Skeletal muscle tissue (tissue), 4 donors: Measurements from ENCODE around the gene CACHD1. TPM values are rescaled to one million over a fixed set of nuclear protein-coding genes. Genes with fewer than 3 reads are reported as not detected.

Experiments
- H3K27ac ChIP-seq: one replicate; pipeline ENCODE4 v1.7.0; 2013; ENCODE audit warnings: mild to moderate bottlenecking, low read depth, low read length, inconsistent platforms
- H3K27me3 ChIP-seq, 3 donors: one replicate each; pipeline ENCODE4 v1.7.0; 2013; ENCODE audit warnings: low read length in 3 of 3; ENCODE audit not compliant: control insufficient read depth in 3 of 3, insufficient read depth in 3 of 3
- H3K36me3 ChIP-seq, 3 donors: one replicate each; pipeline ENCODE4 v1.7.0; 2013; ENCODE audit warnings: low read length in 3 of 3; ENCODE audit not compliant: control insufficient read depth in 3 of 3, insufficient read depth in 3 of 3
- H3K4me1 ChIP-seq, 3 donors: one replicate each; pipeline ENCODE4 v1.7.0; 2013; ENCODE audit warnings: low read length in 3 of 3, mild to moderate bottlenecking in 3 of 3; ENCODE audit not compliant: control insufficient read depth in 3 of 3, insufficient read depth in 3 of 3
- H3K4me3 ChIP-seq, 3 donors: one replicate each; pipeline ENCODE4 v1.7.0; 2013; ENCODE audit warnings: low read length in 3 of 3
- H3K9ac ChIP-seq, 3 donors: one replicate each; pipeline ENCODE4 v1.7.0; 2013; ENCODE audit warnings: low read length in 3 of 3, mild to moderate bottlenecking in 3 of 3, moderate library complexity in 2 of 3, low read depth in 1 of 3
- H3K9me3 ChIP-seq, 3 donors: one replicate each; pipeline ENCODE4 v1.7.0; 2013; ENCODE audit warnings: low read length in 3 of 3; ENCODE audit not compliant: control insufficient read depth in 3 of 3
- total RNA-seq: library from RNA; depleted of rRNA; stranded (reverse); fragments of >200 nt; gene quantifications from one replicate; pipeline ENCODE4 v1.2.3, GENCODE V29; 2014
- donor health status: Osteomylitis.

CACHD1 gene
- total RNA-seq, 1 donor from 2014 or later: 12.5 TPM

DNA sequence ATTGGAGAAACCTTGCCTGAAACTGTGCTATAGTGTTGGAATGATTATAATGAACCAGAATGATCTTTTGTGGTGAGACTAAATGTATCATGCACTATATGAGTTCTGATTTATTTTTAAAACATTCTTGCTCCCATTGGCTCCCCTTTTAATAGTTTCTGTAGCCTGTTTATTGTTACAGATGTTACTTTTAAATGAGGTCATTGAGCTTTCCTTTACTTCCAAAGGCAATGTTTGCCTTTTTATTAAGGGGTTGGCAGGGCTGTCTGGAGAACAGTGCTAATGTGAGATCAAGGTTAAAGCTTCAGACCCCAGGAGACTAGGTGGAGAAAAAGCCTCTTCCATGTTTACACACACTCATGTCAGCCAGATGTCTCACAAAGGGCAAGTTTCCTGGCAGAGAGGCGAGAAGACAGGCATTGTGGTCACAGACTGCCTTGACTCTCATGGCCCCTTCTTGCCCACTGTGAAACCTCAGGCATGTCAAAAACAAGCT lies 154.3 kb downstream of the CACHD1 start:
- no peaks in the 10 kb centered on the region for H3K9me3 ChIP-seq
- no peak overlapping the region for H3K27ac ChIP-seq
- H3K4me3 ChIP-seq: no peak overlapping the region
- no peak overlapping the region for H3K9ac ChIP-seq
- no peaks in the 10 kb centered on the region for H3K27me3 ChIP-seq
- H3K4me1 ChIP-seq: peaks cover 4 to 10% (median 4%) of the 10 kb centered on the region in 3 donors
- no peaks in the 10 kb centered on the region for H3K36me3 ChIP-seq

DNA sequence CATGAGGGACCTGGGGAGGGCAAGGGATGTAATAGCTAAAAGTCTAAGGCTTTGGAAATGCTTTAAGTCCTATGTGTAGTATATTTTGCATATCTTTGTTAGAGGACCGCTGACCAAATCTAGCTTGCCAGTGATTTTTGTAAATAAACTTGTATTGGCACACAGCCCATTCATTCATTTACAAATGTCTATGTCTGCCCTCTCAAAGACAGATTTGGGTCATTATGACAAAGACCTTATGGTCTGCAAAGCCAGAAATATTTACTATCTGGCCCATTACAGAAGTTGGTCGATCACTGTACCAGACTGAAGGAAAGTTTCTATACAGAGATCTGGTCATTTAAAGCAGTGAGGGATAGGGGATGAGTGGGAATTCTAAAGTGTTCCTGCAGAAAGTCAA lies 154.9 kb downstream of the CACHD1 start:
- Histone ChIP-seq H3K27me3 (no peaks in the 10 kb centered on the region), H3K27ac (no peak overlapping the region), H3K4me1 (peaks cover 4 to 10% (median 4%) of the 10 kb centered on the region in 3 donors), H3K9ac (no peak overlapping the region), H3K36me3 (no peaks in the 10 kb centered on the region), H3K4me3 (no peak overlapping the region), H3K9me3 (no peaks in the 10 kb centered on the region)

- Histone ChIP-seq H3K9me3 (no peaks in the 10 kb centered on the region), H3K4me1 (no peaks in the 10 kb centered on the region), H3K27ac (no peak overlapping the region), H3K4me3 (no peak overlapping the region), H3K36me3 (no peaks in the 10 kb centered on the region), H3K27me3 (no peaks in the 10 kb centered on the region), H3K9ac (no peak overlapping the region)
Observed at GRCh38 chr1:64630611-64631010, 160.7 kb downstream of the CACHD1 start.

- Histone ChIP-seq H3K4me1 (no peaks in the 10 kb centered on the region), H3K9ac (no peak overlapping the region), H3K27me3 (no peaks in the 10 kb centered on the region), H3K27ac (no peak overlapping the region), H3K36me3 (no peaks in the 10 kb centered on the region), H3K9me3 (no peaks in the 10 kb centered on the region), H3K4me3 (no peak overlapping the region)
Observed at GRCh38 chr1:64631346-64632034, 161.6 kb downstream of the CACHD1 start.

DNA sequence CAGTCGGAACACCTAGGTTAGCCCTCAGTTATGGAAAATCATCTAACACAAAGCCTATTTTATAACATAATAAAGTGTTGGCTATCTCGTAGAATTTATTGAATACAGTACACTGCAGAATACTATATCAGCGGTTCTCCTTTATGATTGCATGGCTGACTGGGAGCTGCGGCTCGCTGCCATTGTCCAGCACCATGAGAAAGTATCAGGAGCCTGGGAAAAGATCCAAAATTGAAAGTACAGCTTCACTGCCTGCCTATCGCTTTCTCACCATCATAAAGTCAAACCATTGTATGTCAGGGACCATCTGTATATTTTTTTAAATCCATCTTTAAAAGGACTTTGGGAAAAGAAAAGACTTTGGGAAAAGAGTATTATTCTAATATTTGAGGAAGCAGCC lies 163.0 kb downstream of the CACHD1 start:
- no peak overlapping the region for H3K27ac ChIP-seq
- H3K36me3 ChIP-seq: no peaks in the 10 kb centered on the region
- no peaks in the 10 kb centered on the region for H3K4me1 ChIP-seq
- no peaks in the 10 kb centered on the region for H3K9me3 ChIP-seq
- no peaks in the 10 kb centered on the region for H3K27me3 ChIP-seq
- no peak overlapping the region for H3K4me3 ChIP-seq
- H3K9ac ChIP-seq: no peak overlapping the region

- H3K4me3 ChIP-seq: no peak overlapping the region
- no peak overlapping the region for H3K27ac ChIP-seq
- no peaks in the 10 kb centered on the region for H3K9me3 ChIP-seq
- H3K9ac ChIP-seq: no peak overlapping the region
- H3K4me1 ChIP-seq: no peaks in the 10 kb centered on the region
- no peaks in the 10 kb centered on the region for H3K27me3 ChIP-seq
- peaks cover 0 to 12% (median 0%) of the 10 kb centered on the region in 3 donors for H3K36me3 ChIP-seq
Observed at GRCh38 chr1:64645735-64646134, 175.8 kb downstream of the CACHD1 start.

- Histone ChIP-seq H3K9me3 (no peaks in the 10 kb centered on the region), H3K9ac (no peak overlapping the region)
Observed at GRCh38 chr1:64650411-64650810, 180.5 kb downstream of the CACHD1 start.

GRCh38 chr1:64651841-64652240 lies 181.9 kb downstream of the CACHD1 start:
- no peaks in the 10 kb centered on the region for H3K4me1 ChIP-seq
- H3K27ac ChIP-seq: no peak overlapping the region
- peaks cover 0 to 4% (median 0%) of the 10 kb centered on the region in 3 donors for H3K36me3 ChIP-seq
- no peak overlapping the region for H3K4me3 ChIP-seq
- H3K9ac ChIP-seq: no peak overlapping the region
- no peaks in the 10 kb centered on the region for H3K27me3 ChIP-seq
- H3K9me3 ChIP-seq: no peaks in the 10 kb centered on the region

More at GRCh38 chr1:64650411-64650810, 180.5 kb downstream of the CACHD1 start:
- peaks cover 0 to 4% (median 0%) of the 10 kb centered on the region in 3 donors for H3K36me3 ChIP-seq
- no peak overlapping the region for H3K27ac ChIP-seq
- no peaks in the 10 kb centered on the region for H3K27me3 ChIP-seq
- no peaks in the 10 kb centered on the region for H3K4me1 ChIP-seq
- no peak overlapping the region for H3K4me3 ChIP-seq

DNA sequence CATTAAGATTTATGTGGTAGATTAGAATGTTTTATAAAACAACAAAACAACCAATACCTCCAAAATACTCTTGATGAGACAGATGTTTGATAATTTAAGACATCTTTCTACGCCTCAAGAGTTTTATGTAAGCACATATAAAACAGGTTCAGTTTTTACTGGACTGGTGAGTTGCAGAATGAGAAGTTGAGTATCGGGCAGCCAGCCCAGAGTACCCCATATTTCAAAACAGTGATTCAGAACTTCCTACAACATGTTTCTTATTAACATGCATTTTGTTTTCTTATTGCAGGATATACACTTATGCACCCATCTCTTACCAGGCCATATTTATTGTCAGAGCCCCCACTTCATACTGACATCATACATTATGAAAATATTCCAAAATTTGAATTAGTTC lies 183.5 kb downstream of the CACHD1 start:
- Histone ChIP-seq H3K36me3 (peaks cover 0 to 4% (median 0%) of the 10 kb centered on the region in 3 donors), H3K4me1 (no peaks in the 10 kb centered on the region), H3K27ac (no peak overlapping the region), H3K9me3 (no peaks in the 10 kb centered on the region), H3K9ac (no peak overlapping the region), H3K4me3 (no peak overlapping the region), H3K27me3 (no peaks in the 10 kb centered on the region)

DNA sequence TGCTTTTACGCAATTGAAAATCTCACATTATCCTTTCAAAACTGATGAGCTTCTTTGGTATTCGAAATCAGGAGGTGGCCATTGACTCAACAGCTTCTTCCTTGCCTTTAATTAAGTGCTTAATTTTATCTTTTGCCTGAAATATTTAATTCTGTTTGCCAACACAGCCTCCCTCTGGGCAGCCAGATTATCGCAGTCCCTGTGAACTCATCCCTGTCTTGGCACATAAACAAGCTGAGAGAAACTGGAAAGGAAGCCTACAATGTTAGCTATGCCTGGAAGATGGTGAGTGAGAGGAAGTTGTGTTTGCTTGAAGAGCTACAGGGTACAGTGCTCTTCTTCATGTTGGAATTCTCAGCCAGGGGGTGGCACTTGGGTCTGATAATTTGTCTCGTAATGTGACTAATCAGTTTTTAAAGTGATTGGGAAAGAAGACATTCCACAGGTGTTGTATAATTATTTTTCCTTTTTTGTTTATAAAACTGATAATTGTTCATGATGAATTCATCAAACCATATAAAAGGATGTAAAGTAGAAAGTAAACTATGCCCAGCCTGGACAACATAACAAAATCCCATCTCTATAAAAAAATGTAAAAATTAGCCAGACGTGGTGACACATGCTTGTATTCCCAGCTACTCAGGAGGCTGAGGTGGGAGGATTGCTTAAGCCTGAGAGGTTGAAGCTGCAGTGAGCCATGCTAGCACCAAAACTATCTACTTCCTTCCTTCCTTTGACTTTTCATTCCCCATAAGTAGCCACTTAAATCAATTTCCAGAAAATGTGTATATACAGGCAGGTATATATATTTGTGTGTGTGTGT lies 184.8 kb downstream of the CACHD1 start:
- Histone ChIP-seq H3K9ac (no peak overlapping the region), H3K4me3 (no peak overlapping the region), H3K4me1 (no peaks in the 10 kb centered on the region), H3K27ac (no peak overlapping the region), H3K9me3 (no peaks in the 10 kb centered on the region), H3K36me3 (peaks cover 0 to 8% (median 4%) of the 10 kb centered on the region in 3 donors), H3K27me3 (no peaks in the 10 kb centered on the region)
